GM12878 (cell line): ENCODE data around the gene PINLYP. TPM values are rescaled to one million over a fixed set of nuclear protein-coding genes. Genes with fewer than 3 reads are reported as not detected.

Experiments used
- ATAC-seq: fragments of 200-7000 bp; cut with Tn5 transposase; 3 replicates; pipeline ENCODE4 v1.9.1; 2020; ENCODE audit warnings: mild to moderate bottlenecking, moderate library complexity
- BruUV-seq: library from RNA; stranded (reverse); fragments of 400-500 nt; replicated peaks from 2 replicates; lab custom pipeline; 2021; lab: Mats Ljungman, UMichigan
- CTCF ChIA-PET: fragments of 300-600 bp; sonication (Branson Sonifier 250); formaldehyde crosslinking; extraction: SDS; loops from one replicate; lab custom pipeline; 2021; ENCODE audit warnings: inconsistent platforms; lab: Yijun Ruan, JAX
- POLR2A ChIA-PET: fragments of 350-600 bp; formaldehyde crosslinking; extraction: SDS; loops from one replicate; lab custom pipeline; 2021; ENCODE audit warnings: inconsistent platforms; lab: Charles Lee
- RAD21 ChIA-PET: fragments of 300-600 bp; sonication (Branson Sonifier 250); formaldehyde crosslinking; loops from one replicate; lab custom pipeline; 2023; ENCODE audit warnings: antibody characterized with exemption; ENCODE audit not compliant: unreplicated experiment; lab: Charles Lee
- SMC1A ChIA-PET: fragments of 300-600 bp; sonication (Branson Sonifier 250); formaldehyde crosslinking; loops from one replicate; lab custom pipeline; 2023; ENCODE audit not compliant: unreplicated experiment, uncharacterized antibody; lab: Charles Lee
- DNase-seq: peaks from one replicate; pipeline ENCODE4 v3.0.0-alpha.2; 2011; ENCODE audit warnings: low read depth, low spot score
- FAIRE-seq: peaks from 3 replicates; lab custom pipeline; 2011; peaks lifted over from hg19 to GRCh38; lab: Jason Lieb, UNC
- H2AFZ ChIP-seq: 2 replicates; pipeline ENCODE4 v1.6.0; 2011; ENCODE audit warnings: low read depth, low read length, control low read depth; ENCODE audit not compliant: control insufficient read depth
- H3K27ac ChIP-seq: 2 replicates; pipeline ENCODE4 v1.5.1; 2011; ENCODE audit warnings: control low read depth; ENCODE audit not compliant: control insufficient read depth, insufficient read depth
- H3K27me3 ChIP-seq, 2 experiments: replicated peaks in 1 of 2; 2 replicates each; pipeline versions ENCODE4 v1.6.0 to v1.6.1; 2011; ENCODE audit warnings: low read length in 1 of 2; ENCODE audit not compliant: control insufficient read depth in 2 of 2, insufficient read depth in 2 of 2
- H3K36me3 ChIP-seq, 2 experiments: 2 replicates each; pipeline ENCODE4 v1.5.1; 2011; ENCODE audit warnings: low read length in 1 of 2; ENCODE audit not compliant: control insufficient read depth in 2 of 2, insufficient read depth in 2 of 2
- H3K4me1 ChIP-seq: 2 replicates; pipeline ENCODE4 v1.6.1; 2011; ENCODE audit warnings: mild to moderate bottlenecking, low read length, moderate library complexity, mixed read lengths; ENCODE audit not compliant: control insufficient read depth, insufficient read depth
- H3K4me2 ChIP-seq: 2 replicates; pipeline ENCODE4 v1.6.0; 2011; ENCODE audit warnings: control low read depth; ENCODE audit not compliant: control insufficient read depth, insufficient read depth
- H3K4me3 ChIP-seq: fragments of 200-600 bp; sonication (generic); 2 replicates; pipeline ENCODE4 v1.5.1; 2016
- H3K79me2 ChIP-seq: 2 replicates; pipeline ENCODE4 v1.6.0; 2011; ENCODE audit warnings: low read length; ENCODE audit not compliant: control insufficient read depth, insufficient read depth
- H3K9ac ChIP-seq: 2 replicates; pipeline ENCODE4 v1.8.0; 2011; ENCODE audit warnings: low read length, control low read depth, mixed read lengths; ENCODE audit not compliant: control insufficient read depth, insufficient read depth
- H3K9me3 ChIP-seq: replicated peaks from 3 replicates; pipeline ENCODE4 v1.5.1; 2011; ENCODE audit warnings: mild to moderate bottlenecking, low read length; ENCODE audit not compliant: control insufficient read depth, insufficient read depth
- H4K20me1 ChIP-seq: 2 replicates; pipeline ENCODE4 v1.6.0; 2011; ENCODE audit not compliant: control insufficient read depth, insufficient read depth
- BHLHE40 ChIP-seq, 2 experiments: fragments of 450-650 bp in 1 of 2; IDR thresholded peaks; 2 replicates each; pipeline ENCODE4 v1.6.1; 2011 to 2017; ENCODE audit warnings: low read depth in 2 of 2, borderline replicate concordance in 1 of 2, improper control_type of control experiment in 1 of 2, low read length in 1 of 2, mild to moderate bottlenecking in 1 of 2
- WGBS: methylation state at CpG from one replicate; pipeline ENCODE4 v1.1.6; 2016; ENCODE audit warnings: low lambda C conversion rate; ENCODE audit not compliant: insufficient replicate concordance, insufficient coverage; ENCODE audit errors: missing lambda C conversion rate; 5-methylcytosine and 5-hydroxymethylcytosine counted together
- in situ Hi-C: fragments of 300-500 bp; cut with MboI; formaldehyde crosslinking; loops from 9 replicates; pipeline ENCODE4 v1.14.3; 2018; ENCODE audit warnings: mixed read lengths
- intact Hi-C: fragments of 100-400 bp; cut with micrococcal nuclease; formaldehyde crosslinking; loops from one replicate; pipeline ENCODE4 v1.14.2; 2022; ENCODE audit not compliant: unreplicated experiment
- polyA plus RNA-seq, 11 experiments: library from polyadenylated mRNA; depleted of rRNA in 4 of 11; unstranded in 6 of 11; stranded (reverse) in 5 of 11; fragments of >200 nt; fragmentation: Nextera tagmentation in 4 of 11; fragmentation: Illumina TruSeq in 1 of 11; extraction: Ambion mirVana in 4 of 11; extraction: Trizol in 1 of 11; gene quantifications; 1 replicate in 1 of 11; 2 replicates in 10 of 11; pipeline versions ENCODE4 v1.2.1 to v1.2.3, GENCODE V29; 2011 to 2016; ENCODE audit warnings: inconsistent platforms in 2 of 11, missing spikeins in 2 of 11, low read depth in 1 of 11
- total RNA-seq, 4 experiments: library from RNA; depleted of rRNA in 3 of 4; stranded (reverse); fragments of >200 nt in 3 of 4; fragmentation: Illumina TruSeq in 1 of 4; extraction: Trizol in 1 of 4; gene quantifications; 2 replicates each; pipeline versions ENCODE4 v1.2.1 to v1.2.3, GENCODE V29; 2013 to 2021
- TF ChIP-seq, protein P1 (sequence below), 3 experiments: IDR thresholded peaks in 2 of 3; conservative IDR thresholded peaks in 1 of 3; 2 replicates each; pipeline ENCODE4 v1.5.1; 2011; ENCODE audit warnings: low read depth in 3 of 3, low read length in 3 of 3, mild to moderate bottlenecking in 3 of 3, control low read depth in 2 of 3, moderate library complexity in 2 of 3, inconsistent platforms in 1 of 3, mixed read lengths in 1 of 3; ENCODE audit not compliant: control insufficient read depth in 2 of 3, insufficient read depth in 1 of 3; ENCODE audit errors: extremely low read depth in 1 of 3

Gene PINLYP
- total and polyA plus RNA-seq, 10 of the 15 experiments (the other 5 are each of a cell fraction or from before 2014, with no cell fraction given) = 1.0 to 26.9 (median 11.4) TPM

GRCh38 chr19:43599635-43600295 is 24.2 kb downstream of the PINLYP start:
- Histone ChIP-seq H3K9ac (no peak overlapping the region), H3K27ac (no peak overlapping the region), H3K9me3 (no peaks in the 10 kb centered on the region), H3K4me3 (no peak overlapping the region), H3K27me3 (no peaks in the 10 kb centered on the region), H3K36me3 (peaks cover 6 to 23% of the 10 kb centered on the region in 2 experiments; a peak in 3 of 4 replicates), H4K20me1 (no peaks in the 10 kb centered on the region), H3K4me1 (peaks cover 7% of the 10 kb centered on the region; the same call in 1 of the 2 replicates), H2AFZ (no peak overlapping the region), H3K4me2 (no peak overlapping the region), H3K79me2 (peaks cover 34% of the 10 kb centered on the region)
- TF ChIP-seq, protein P1, sequence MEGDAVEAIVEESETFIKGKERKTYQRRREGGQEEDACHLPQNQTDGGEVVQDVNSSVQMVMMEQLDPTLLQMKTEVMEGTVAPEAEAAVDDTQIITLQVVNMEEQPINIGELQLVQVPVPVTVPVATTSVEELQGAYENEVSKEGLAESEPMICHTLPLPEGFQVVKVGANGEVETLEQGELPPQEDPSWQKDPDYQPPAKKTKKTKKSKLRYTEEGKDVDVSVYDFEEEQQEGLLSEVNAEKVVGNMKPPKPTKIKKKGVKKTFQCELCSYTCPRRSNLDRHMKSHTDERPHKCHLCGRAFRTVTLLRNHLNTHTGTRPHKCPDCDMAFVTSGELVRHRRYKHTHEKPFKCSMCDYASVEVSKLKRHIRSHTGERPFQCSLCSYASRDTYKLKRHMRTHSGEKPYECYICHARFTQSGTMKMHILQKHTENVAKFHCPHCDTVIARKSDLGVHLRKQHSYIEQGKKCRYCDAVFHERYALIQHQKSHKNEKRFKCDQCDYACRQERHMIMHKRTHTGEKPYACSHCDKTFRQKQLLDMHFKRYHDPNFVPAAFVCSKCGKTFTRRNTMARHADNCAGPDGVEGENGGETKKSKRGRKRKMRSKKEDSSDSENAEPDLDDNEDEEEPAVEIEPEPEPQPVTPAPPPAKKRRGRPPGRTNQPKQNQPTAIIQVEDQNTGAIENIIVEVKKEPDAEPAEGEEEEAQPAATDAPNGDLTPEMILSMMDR (IDR thresholded peaks at IDR 0.05 in 2 of 3, conservative IDR thresholded peaks at IDR 0.05 in 1 of 3; ENCODE audit: control insufficient read depth in 2 of 3, extremely low read depth in 1 of 3, insufficient read depth in 1 of 3, low read depth in 3 of 3, low read length in 3 of 3) = peak in 1 of 3 experiments; percentile 6; a peak in 1 of 6 replicates
- no peak for TF ChIP-seq BHLHE40 (IDR thresholded peaks at IDR 0.05; ENCODE audit: borderline replicate concordance in 1 of 2, low read depth in 2 of 2, low read length in 1 of 2)
- in situ Hi-C loops (no loop called here), intact Hi-C loops (no loop called here)
- TSS peak; percentile 28 for BruUV-seq
- ChIA-PET CTCF (interaction anchor here (0.6 to 1.8 kb wide), 5 partner anchors 16 to 210 kb away, joined by 3 to 7 read pairs (median 3); no protein-coding TSS in a partner anchor), RAD21 (no interaction called here), SMC1A (interaction anchor here (0.7 to 1.4 kb wide), 2 partner anchors 26 to 31 kb away, joined by 3 to 6 read pairs; no protein-coding TSS in a partner anchor), POLR2A (interaction anchor here (0.6 to 1.1 kb wide), 2 partner anchors 19 to 25 kb away, joined by 3 to 11 read pairs; partner anchors contain the start of gene XRCC1)
- DNase-seq (no peak), ATAC-seq (no peak), FAIRE-seq (no peak)
- WGBS = 87% methylated on average over 4 of the region's 4 CpGs
